Measurements from ENCODE around the gene PRMT5.

The PRMT5 gene

DNA sequence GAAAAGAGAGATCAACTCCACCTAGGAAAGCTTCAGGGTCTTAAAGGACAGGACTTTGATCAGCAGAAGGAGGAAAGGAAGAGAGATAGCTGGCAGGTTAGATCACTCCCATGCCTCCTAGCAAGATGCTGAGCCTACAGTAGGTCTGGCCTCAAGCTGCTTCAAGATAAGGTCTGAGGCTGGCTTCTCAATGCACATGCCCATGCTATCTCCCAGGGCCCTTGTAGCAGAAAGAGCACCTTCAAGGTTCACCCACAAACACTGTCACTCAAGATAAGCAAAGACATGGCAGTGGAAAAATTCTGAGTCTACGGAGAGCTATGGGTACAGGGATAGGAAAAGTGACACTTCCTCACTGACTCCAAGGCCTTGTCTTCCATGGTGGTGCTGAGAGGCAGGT lies 31.8 kb downstream of the PRMT5 start:
- DNase-seq: peak; percentile 91 to 99
- TF ChIP-seq GATA1 (IDR thresholded peaks at IDR 0.05; ENCODE audit: low read depth, low read length) (peak; percentile 77), POLR2A (IDR thresholded peaks at IDR 0.05; ENCODE audit: low read length) (peak; percentile 50)

DNA sequence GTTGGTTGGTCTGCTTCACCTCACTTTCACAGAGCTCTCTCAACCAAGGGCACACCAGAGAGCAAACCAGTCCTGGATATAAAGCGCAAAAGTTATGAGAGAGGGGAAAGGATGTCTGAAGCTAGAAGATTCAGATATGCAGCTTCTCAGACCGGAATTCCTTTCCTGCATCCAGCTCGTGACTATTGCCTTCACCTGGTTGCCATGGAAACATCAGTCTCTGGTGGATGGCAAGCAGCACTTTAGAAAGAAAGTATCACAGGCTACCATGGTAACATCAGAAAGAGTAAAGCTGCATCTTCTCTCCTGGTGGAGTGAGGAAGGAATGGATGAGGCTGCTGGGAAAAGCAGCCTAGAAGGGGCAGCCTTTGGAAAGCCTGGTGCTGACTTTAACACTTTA lies 32.4 kb downstream of the PRMT5 start:
- no peak for DNase-seq
- no peak for TF ChIP-seq POLR2A (IDR thresholded peaks at IDR 0.05; ENCODE audit: low read length)

DNA sequence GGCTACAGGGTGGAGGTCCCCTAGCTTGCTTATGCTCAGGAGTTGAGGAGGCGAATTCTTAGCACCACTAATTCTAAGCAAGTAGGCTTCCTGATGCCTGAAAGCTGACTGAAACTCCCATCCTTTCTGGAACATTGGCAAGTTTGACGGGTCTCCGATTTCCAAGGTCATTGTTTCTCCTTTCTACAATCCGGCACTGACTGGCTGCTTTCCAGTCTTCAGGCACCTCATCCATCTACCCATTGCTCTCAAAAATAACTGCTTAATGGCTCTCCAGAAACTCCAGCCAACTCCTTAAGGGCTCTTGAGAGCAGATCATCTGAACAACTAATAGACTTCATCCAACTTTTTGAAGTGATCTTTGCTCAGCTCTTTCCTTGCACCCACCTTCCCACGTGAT lies 32.8 kb downstream of the PRMT5 start:
- TF ChIP-seq POLR2A (IDR thresholded peaks at IDR 0.05; ENCODE audit: low read length): no peak
- no peak for TF ChIP-seq GATA1 (IDR thresholded peaks at IDR 0.05; ENCODE audit: low read depth, low read length)
- DNase-seq: no peak

DNA sequence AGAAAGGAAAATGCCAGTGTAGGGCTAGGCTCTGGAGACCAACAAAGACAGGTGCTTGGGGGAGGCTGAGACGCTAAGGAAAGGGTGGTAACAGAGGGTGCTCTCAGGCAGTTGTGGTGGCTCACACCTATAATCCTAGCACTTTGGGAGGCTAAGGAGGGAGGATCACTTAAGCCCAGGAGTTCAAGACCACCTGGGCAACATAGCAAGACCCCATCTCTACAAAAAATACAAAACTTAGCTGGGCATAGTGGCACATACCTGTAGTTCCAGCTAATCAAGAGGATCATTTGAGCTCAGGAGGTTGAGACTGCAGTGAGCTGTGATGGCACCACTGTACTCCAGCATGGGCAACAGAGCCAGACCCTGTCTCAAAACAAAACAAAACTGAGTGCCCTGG lies 33.8 kb downstream of the PRMT5 start:
- TF ChIP-seq GATA1 (IDR thresholded peaks at IDR 0.05; ENCODE audit: low read depth, low read length) (no peak), POLR2A (IDR thresholded peaks at IDR 0.05; ENCODE audit: low read length) (no peak)
- no peak for DNase-seq

DNA sequence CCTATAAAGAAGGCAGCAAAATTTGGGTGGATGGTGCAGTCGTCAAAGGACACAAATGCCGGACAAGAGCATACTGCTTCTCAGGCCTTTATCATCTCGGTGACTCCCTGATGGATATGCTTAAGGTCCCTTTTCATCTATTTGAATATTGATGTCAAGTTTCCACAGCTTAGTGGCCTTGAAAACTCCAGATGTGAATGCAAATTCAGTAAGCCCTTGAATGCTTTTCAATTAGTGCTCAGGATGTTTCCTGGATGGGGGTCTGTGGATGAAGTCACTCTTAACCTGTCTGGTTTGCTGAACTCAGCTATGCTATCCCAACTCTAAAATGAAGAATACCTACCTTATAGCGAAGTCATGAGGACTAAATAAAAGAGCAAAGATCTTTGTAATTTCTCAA lies 35.5 kb downstream of the PRMT5 start:
- TF ChIP-seq GATA1 (IDR thresholded peaks at IDR 0.05; ENCODE audit: low read depth, low read length) (no peak), POLR2A (IDR thresholded peaks at IDR 0.05; ENCODE audit: low read length) (no peak)
- DNase-seq: no peak

DNA sequence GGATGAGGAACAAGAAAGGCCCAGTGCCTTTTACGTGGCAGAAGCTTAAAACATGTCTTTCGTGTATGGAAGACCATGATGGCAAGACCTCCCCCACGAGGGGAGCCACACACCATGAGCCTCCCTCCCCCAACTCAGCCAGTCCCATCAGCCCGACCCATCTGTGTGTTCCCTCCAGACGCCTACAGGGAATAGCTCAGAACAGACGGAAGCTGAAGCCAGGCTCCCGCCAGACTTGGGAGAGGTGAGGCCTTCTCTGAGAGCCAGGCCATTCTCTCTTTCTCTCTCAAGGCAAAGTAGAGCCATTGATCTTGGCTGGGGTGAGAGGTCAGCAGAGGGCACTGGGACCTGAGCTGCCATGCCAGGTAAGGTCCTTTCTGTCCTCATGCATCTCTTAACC lies 36.7 kb downstream of the PRMT5 start:
- TF ChIP-seq GATA1 (IDR thresholded peaks at IDR 0.05; ENCODE audit: low read depth, low read length): no peak
- TF ChIP-seq POLR2A (IDR thresholded peaks at IDR 0.05; ENCODE audit: low read length): no peak
- DNase-seq: no peak

DNA sequence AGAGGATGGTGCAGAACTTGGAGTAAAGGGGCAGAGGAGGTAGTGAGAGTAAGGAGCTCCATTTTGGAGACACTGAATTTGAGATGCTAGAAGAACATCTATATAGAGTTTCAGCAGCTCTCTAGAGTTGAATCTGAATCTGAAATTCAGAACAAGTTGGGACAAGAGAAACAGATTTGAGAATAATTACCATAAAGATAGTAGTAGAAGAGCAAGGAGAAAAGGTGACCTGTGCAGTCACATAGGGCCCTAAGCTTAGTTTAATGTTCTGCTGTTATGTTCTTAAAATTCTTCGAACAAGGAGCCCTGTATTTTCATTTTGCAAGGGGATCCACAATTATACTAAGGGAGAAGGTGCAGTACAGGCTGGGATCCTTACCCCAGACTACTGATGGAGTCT lies 38.8 kb downstream of the PRMT5 start:
- TF ChIP-seq POLR2A (IDR thresholded peaks at IDR 0.05; ENCODE audit: low read length): no peak
- no peak for TF ChIP-seq GATA1 (IDR thresholded peaks at IDR 0.05; ENCODE audit: low read depth, low read length)
- DNase-seq: no peak

DNA sequence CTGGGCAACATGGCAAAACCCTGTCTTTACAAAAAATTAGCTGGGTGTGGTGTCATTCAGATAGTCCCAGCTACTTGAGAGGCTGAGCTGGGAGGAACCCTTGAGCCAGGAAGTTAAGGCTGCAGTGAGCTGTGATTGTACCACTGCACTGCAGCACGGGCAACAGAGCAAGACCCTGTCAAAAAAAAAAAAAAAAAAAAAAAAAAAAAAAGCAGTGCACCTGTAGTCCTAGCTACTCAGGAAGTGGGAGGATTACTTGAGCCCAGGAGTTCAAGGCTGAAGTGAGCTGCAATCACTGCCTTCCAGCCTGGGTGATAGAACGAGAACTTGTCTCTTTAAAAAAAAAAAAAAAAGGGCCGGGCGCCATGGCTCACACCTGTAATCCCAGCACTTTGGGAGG lies 40.5 kb downstream of the PRMT5 start:
- no peak for DNase-seq
- TF ChIP-seq POLR2A (IDR thresholded peaks at IDR 0.05; ENCODE audit: low read length): no peak
- no peak for TF ChIP-seq GATA1 (IDR thresholded peaks at IDR 0.05; ENCODE audit: low read depth, low read length)

DNA sequence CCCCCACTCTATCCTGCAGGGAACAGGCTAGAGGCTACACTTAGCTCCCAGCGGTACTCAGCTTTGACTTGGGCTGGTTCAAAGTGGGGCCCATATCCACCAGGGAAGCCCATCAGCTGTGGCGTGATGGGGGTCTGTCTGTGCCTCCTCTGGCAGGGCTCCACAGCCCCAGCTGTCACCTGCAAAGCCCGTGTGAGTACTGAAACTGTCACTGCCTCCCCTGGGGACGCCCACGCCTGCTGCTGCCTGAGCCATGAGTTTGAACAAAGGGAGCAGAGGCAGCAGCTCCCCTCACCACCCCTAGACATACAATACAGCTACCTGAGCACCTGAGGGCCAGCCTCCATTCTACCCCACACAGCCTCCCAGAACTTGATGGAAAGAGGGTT lies 41.2 kb downstream of the PRMT5 start:
- TF ChIP-seq POLR2A (IDR thresholded peaks at IDR 0.05; ENCODE audit: low read length) (no peak), GATA1 (IDR thresholded peaks at IDR 0.05; ENCODE audit: low read depth, low read length) (no peak)
- DNase-seq: no peak

DNA sequence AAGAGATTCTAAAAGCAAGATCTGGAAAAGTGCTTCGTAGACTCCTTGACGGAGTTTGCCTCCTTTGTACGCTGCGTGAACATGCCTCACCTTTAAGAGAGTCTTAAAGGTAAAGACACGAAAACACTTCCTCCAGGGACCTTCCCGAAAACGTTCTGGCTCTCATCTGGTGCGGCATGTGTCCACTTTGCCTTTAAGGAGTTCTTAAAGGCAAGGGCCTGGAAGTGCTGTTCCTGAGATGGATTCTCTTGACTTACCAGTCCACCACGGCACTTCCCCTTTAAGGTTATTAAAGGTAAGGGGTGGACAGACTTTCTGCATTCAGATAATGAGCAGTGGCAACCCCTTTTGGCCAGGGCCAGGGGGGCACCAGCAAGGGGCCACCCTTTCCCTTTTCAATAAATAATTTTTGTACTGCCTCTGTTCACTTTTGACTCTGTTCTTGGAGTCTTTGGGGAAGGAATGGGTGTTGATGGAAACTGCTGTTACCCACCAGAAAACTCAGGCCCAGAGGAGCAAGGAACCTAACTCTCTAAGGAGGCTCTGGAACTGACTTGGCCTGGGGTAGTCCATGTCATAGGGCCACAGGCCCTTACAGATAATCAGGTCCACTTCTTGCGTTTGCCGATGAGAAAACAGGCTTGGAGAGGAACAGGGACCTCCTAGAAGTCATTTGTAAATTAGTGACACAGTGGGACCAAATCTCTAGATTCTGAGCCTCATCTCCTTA lies 41.8 kb downstream of the PRMT5 start:
- DNase-seq: peak; percentile 67 to 70
- no peak for TF ChIP-seq GATA1 (IDR thresholded peaks at IDR 0.05; ENCODE audit: low read depth, low read length)
- TF ChIP-seq POLR2A (IDR thresholded peaks at IDR 0.05; ENCODE audit: low read length): no peak

DNA sequence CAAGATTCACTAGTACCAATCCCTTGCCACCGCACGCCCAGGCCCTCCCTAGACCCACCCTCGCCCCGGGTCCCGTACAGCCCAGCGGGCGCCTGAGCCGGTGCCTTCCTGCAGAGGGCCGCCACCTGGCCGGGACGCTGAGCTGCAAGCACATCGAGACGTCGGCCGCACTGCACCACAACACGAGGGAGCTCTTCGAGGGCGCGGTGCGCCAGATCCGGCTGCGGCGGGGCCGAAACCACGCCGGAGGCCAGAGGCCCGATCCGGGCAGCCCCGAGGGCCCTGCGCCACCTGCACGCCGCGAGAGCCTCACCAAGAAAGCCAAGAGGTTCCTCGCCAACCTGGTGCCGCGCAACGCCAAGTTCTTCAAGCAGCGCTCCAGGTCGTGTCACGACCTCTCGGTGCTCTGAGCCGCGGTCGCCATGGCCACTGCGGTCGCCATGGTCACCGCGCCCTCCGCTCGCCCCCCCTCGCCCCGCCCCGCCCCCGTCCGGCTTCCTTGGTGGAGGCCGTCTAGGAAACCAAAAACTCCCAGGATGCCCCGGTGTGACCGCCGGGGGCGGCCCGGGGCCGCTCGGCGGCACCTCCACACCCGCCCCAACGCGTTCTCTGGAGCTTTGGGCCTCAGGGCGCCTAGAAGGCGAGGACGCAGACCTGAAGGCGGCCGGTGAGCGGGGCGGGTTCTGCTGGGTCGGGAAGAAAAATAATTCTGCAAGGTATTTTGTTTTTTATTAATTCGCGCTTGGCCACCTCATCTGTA lies 42.5 kb downstream of the PRMT5 start:
- DNase-seq: peak; percentile 84 to 85
- TF ChIP-seq POLR2A (IDR thresholded peaks at IDR 0.05; ENCODE audit: low read length) (peak; percentile 64), GATA1 (IDR thresholded peaks at IDR 0.05; ENCODE audit: low read depth, low read length) (no peak)

DNA sequence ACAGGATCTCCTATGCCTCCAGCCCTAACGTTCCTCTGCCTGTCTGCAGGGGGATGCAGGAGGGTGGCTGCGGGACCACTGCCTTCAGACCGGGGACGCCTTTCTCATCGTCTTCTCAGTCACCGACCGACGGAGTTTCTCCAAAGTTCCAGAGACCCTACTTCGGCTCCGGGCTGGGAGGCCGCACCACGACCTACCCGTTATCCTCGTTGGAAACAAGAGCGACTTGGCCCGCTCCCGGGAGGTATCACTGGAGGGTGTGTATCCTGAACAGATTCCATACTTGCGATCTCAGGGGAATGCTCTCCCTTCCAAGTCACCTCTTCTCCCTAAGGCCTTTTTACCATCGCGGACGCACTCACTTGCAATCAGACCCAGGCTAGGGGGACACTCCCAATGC lies 43.2 kb downstream of the PRMT5 start:
- DNase-seq: no peak
- TF ChIP-seq POLR2A (IDR thresholded peaks at IDR 0.05; ENCODE audit: low read length) (no peak), GATA1 (IDR thresholded peaks at IDR 0.05; ENCODE audit: low read depth, low read length) (no peak)

DNA sequence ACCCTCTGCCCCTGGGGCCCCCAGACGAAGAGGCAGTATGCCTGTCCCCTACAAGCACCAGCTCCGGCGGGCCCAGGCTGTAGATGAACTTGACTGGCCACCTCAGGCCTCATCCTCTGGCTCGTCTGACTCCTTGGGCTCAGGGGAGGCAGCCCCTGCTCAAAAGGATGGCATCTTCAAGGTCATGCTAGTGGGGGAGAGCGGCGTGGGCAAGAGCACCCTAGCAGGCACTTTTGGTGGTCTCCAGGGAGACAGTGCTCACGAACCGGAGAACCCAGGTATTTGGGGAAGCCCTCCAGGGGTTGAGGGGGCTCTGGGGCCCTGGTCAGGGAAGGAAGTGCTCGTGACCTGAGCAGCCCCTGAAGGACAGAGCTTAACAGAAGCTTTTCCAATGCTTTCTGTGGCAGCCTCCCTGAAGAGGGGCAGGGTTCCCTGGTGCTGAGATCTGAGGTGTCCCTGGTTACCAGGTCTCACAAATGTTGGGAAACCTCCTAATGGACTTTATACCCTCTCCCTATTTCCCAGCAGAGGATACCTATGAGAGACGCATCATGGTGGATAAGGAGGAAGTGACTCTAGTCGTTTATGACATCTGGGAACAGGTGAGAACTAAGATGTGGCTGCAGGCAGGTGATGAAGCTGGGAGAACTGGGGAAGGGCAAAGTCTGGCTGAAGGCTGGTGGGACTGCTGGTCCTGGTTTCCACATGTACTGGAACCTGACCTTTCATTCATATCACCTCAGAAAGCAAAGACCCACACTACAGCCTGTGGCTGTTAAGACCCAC lies 44.2 kb downstream of the PRMT5 start:
- DNase-seq: no peak
- TF ChIP-seq GATA1 (IDR thresholded peaks at IDR 0.05; ENCODE audit: low read depth, low read length) (no peak), POLR2A (IDR thresholded peaks at IDR 0.05; ENCODE audit: low read length) (no peak)

DNA sequence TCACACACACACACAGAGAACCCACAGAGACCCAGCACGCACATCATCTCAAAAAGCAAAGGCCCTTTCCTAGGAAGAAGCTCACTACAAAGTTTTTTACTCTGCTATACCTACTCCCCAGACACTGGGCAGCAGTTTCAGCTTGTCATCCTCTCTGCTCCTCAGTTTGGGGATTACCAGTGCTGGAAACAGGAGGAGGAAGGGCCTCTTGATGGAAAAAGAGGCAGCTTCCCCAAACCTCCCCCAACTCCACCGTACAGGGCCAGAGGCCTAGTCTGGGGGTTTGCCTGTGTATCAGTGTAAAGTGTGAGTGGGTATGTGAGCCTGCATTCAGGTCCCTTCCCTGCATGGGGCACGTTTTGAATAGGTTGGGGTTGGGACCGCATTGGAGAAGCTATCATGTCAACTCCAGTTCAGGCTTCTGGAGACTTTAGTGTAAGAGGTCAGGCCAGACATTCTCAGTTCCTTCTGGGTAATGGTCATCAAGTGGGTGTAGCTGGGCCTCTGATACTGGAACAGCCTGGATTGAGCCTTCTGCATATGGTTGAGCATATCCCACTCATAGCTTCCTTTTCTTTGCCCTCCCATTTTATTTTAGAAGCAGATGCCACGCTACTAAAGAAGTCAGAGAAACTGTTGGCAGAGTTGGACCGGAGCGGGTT lies 45.0 kb downstream of the PRMT5 start:
- DNase-seq: no peak
- TF ChIP-seq GATA1 (IDR thresholded peaks at IDR 0.05; ENCODE audit: low read depth, low read length): no peak
- no peak for TF ChIP-seq POLR2A (IDR thresholded peaks at IDR 0.05; ENCODE audit: low read length)

All from erythroblast (primary cell).